Common myeloid progenitor, CD34-positive (primary cell): Measurements from ENCODE around the gene ARHGAP28.

Experiments used
- CTCF ChIA-PET: fragments of 350-600 bp; sonication (Branson Sonifier 250); formaldehyde crosslinking; loops from one replicate; lab custom pipeline; 2021; ENCODE audit warnings: antibody characterized with exemption; lab: Charles Lee
- POLR2A ChIA-PET: fragments of 350-600 bp; sonication (Branson Sonifier 250); formaldehyde crosslinking; loops from one replicate; lab custom pipeline; 2021; ENCODE audit warnings: antibody characterized with exemption; lab: Charles Lee
- DNase-seq, 3 donors: peaks; one replicate each; pipeline versions ENCODE4 v3.0.0 to v3.0.0-alpha.2; 2013
- H3K27ac ChIP-seq, 2 experiments: 1 replicate in 1 of 2; 2 replicates in 1 of 2; pipeline ENCODE4 v1.7.0; 2013; ENCODE audit warnings: inconsistent platforms in 2 of 2, low read length in 2 of 2, mild to moderate bottlenecking in 2 of 2, low read depth in 1 of 2, moderate library complexity in 1 of 2; ENCODE audit not compliant: severe bottlenecking in 2 of 2, insufficient read depth in 1 of 2, poor library complexity in 1 of 2
- H3K27me3 ChIP-seq, 5 experiments: replicated peaks in 2 of 5; 1 replicate in 3 of 5; 2 replicates in 2 of 5; pipeline versions ENCODE4 v1.6.1 to v1.7.0; 2013; ENCODE audit warnings: low read length in 4 of 5, mild to moderate bottlenecking in 2 of 5, moderate library complexity in 2 of 5, inconsistent platforms in 1 of 5; ENCODE audit not compliant: insufficient read depth in 5 of 5, control insufficient read depth in 4 of 5
- H3K36me3 ChIP-seq, 4 experiments: 1 replicate in 2 of 4; 2 replicates in 2 of 4; pipeline versions ENCODE4 v1.6.1 to v1.7.0; 2013; ENCODE audit warnings: low read length in 3 of 4, control low read depth in 1 of 4, mild to moderate bottlenecking in 1 of 4; ENCODE audit not compliant: control insufficient read depth in 4 of 4, insufficient read depth in 4 of 4
- H3K4me1 ChIP-seq, 4 experiments: 1 replicate in 3 of 4; 2 replicates in 1 of 4; pipeline versions ENCODE4 v1.6.1 to v1.7.1; 2013; ENCODE audit warnings: low read length in 3 of 4, mild to moderate bottlenecking in 3 of 4, control low read depth in 1 of 4, inconsistent platforms in 1 of 4, moderate library complexity in 1 of 4; ENCODE audit not compliant: control insufficient read depth in 4 of 4, insufficient read depth in 4 of 4; ENCODE audit errors: control extremely low read depth in 1 of 4
- H3K4me3 ChIP-seq, 7 experiments: 1 replicate in 4 of 7; 2 replicates in 3 of 7; pipeline versions ENCODE4 v1.5.1 to v1.7.0; 2013; ENCODE audit warnings: mild to moderate bottlenecking in 7 of 7, low read length in 6 of 7, moderate library complexity in 6 of 7, inconsistent platforms in 2 of 7, low read depth in 2 of 7, control low read depth in 1 of 7; ENCODE audit not compliant: insufficient read depth in 4 of 7, control insufficient read depth in 1 of 7; ENCODE audit errors: extremely low read depth in 1 of 7
- H3K9me3 ChIP-seq, 5 experiments: 1 replicate in 4 of 5; 2 replicates in 1 of 5; pipeline versions ENCODE4 v1.6.1 to v1.7.1; 2013; ENCODE audit warnings: low read length in 4 of 5, mild to moderate bottlenecking in 2 of 5, inconsistent platforms in 1 of 5, low read depth in 1 of 5, moderate library complexity in 1 of 5; ENCODE audit not compliant: control insufficient read depth in 4 of 5, insufficient read depth in 2 of 5; ENCODE audit errors: control extremely low read depth in 1 of 5
- WGBS: methylation state at CpG from one replicate; pipeline ENCODE4 v1.1.5; 2013; ENCODE audit not compliant: insufficient coverage; 5-methylcytosine and 5-hydroxymethylcytosine counted together

The ARHGAP28 gene

DNA sequence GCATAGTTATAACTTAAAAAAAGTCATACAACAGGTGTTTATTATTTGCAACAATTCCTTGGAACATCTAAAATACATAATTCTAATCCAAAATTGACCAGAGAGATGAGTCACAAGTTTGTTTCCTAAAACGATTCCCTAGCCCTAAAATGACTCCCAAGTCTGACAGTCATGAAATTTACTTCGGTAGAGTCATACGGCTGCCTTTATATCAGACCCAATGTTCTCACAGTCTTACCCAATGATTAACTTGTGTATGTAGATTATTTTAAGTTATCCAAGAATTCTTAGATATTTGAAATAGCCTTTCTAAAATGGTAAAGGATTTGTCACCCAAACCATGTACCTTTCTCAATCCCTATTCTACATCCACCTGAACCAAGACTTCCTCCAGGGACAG, 213.2 kb downstream of the ARHGAP28 start:
- WGBS = 100% methylated on average over 1 of the region's 3 CpGs
- no peak for DNase-seq
- H3K9me3 ChIP-seq = no peaks in the 10 kb centered on the region
- POLR2A ChIA-PET = no interaction called here
- no peak overlapping the region for H3K4me3 ChIP-seq
- peaks cover 0 to 16% (median 4%) of the 10 kb centered on the region in 5 experiments for H3K27me3 ChIP-seq
- peaks cover 0 to 5% (median 2%) of the 10 kb centered on the region in 4 experiments for H3K4me1 ChIP-seq
- no peak overlapping the region for H3K27ac ChIP-seq
- H3K36me3 ChIP-seq = no peaks in the 10 kb centered on the region
- CTCF ChIA-PET = no interaction called here

DNA sequence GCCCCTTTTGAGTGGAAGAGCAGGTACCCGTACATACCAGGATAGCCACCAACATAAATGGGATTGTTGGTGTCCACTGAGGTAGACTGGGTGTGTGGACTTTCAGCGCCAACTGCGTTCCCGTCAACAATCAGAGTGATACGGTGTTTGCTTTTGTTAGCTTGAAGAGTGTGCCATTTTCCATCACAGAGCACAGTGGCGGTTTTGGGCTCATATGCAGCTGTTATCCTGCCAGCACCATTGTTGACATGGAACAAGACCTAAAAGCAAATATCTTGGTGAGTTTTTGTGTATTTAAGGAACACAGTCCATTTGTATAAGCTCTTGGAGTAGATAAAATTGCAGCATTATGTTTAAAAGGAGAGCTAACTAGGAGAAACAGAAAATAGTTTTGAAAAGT, 213.6 kb downstream of the ARHGAP28 start:
- Histone ChIP-seq H3K27me3 (peaks cover 0 to 19% (median 4%) of the 10 kb centered on the region in 5 experiments), H3K36me3 (no peaks in the 10 kb centered on the region), H3K4me3 (no peak overlapping the region), H3K4me1 (peaks cover 0 to 2% (median 0%) of the 10 kb centered on the region in 4 experiments), H3K9me3 (no peaks in the 10 kb centered on the region), H3K27ac (no peak overlapping the region)
- 93% methylated on average over 5 of the region's 6 CpGs for WGBS
- ChIA-PET CTCF (interaction anchor here (1.8 kb wide), 1 partner anchor 11 kb away, joined by 4 read pairs; no protein-coding TSS in a partner anchor), POLR2A (no interaction called here)
- no peak for DNase-seq

DNA sequence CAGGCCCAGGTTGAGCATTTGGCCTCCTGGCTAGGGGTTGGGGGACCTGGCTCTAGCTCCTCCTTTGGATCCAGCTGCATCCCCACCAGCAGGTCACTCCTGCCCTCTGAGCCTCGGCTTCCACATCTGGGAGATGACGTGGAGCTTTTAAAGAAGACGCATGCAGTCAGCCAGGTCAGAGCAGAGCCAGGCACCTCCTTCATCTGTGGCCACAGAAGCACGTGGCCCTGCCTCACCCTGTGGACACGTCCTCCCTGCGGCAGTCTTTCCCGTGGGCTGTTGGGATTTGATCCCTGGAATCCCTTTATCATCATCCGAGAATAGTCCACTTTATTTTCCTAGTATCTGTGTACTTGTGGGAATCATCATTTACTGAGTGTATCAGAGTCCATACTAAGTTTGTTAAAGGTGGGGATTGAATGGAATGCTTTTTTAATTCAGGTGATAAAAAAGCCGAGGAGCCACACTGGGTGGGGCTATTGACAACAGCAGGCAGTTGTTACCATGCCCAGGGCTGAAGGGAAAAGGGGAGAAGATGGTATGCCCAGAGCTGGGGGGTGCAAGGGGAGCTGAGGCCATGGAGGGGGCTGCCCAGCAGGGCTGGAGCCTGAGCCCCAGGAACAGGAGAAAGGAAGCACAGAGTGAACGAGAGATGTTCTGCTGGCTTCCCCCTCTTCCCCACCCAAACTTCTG, 218.0 kb downstream of the ARHGAP28 start:
- 81% methylated on average over 7 of the region's 10 CpGs for WGBS

DNA sequence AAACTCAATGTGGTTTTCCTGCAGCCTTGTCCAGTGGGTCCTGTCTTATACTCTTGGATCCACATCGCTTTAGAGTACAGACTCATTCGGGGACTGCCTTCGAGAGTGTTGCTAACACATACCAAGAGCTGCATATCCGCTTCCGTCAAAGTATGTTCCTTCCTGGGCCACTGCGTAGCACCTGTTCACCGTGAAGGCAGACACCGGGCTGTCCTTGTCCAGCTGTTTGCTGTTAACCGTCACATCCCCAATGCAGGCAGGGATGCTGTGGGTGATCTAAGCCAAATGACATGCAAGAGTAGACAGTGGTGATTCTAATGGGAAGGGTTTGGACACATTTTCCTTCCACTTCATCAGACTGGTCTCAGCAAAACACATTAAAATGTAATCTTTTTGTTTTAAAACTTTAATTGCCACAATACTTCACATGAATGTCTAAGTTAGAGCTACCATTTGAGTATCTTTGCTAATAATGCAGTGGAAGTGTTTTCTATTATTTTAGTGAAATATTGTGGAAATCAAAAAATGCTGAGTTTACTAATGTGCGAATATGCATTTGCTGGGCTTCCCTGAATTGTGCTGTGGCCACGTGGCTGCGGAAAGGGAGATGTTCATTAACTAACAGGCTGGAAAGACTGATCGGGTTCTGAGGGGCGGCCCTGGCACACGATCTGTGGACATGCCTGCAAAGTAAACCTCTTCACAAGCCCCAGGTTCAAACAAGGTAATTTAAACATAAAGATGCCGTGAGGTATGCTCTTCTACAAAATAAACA, 219.0 kb downstream of the ARHGAP28 start:
- Histone ChIP-seq H3K4me1 (no peaks in the 10 kb centered on the region), H3K36me3 (no peaks in the 10 kb centered on the region), H3K9me3 (no peaks in the 10 kb centered on the region), H3K4me3 (no peak overlapping the region), H3K27me3 (peaks cover 0 to 13% (median 3%) of the 10 kb centered on the region in 5 experiments), H3K27ac (no peak overlapping the region)
- ChIA-PET POLR2A (no interaction called here), CTCF (no interaction called here)
- no peak for DNase-seq
- 97% methylated on average over 12 of the region's 16 CpGs for WGBS

More for the DNA sequence above, 218.0 kb downstream of the ARHGAP28 start:
- CTCF ChIA-PET = no interaction called here
- H3K9me3 ChIP-seq = no peaks in the 10 kb centered on the region
- H3K27ac ChIP-seq = no peak overlapping the region
- no peak overlapping the region for H3K4me3 ChIP-seq
- H3K27me3 ChIP-seq = peaks cover 0 to 13% (median 3%) of the 10 kb centered on the region in 5 experiments
- no peaks in the 10 kb centered on the region for H3K4me1 ChIP-seq
- H3K36me3 ChIP-seq = no peaks in the 10 kb centered on the region
- DNase-seq = no peak
- POLR2A ChIA-PET = no interaction called here

DNA sequence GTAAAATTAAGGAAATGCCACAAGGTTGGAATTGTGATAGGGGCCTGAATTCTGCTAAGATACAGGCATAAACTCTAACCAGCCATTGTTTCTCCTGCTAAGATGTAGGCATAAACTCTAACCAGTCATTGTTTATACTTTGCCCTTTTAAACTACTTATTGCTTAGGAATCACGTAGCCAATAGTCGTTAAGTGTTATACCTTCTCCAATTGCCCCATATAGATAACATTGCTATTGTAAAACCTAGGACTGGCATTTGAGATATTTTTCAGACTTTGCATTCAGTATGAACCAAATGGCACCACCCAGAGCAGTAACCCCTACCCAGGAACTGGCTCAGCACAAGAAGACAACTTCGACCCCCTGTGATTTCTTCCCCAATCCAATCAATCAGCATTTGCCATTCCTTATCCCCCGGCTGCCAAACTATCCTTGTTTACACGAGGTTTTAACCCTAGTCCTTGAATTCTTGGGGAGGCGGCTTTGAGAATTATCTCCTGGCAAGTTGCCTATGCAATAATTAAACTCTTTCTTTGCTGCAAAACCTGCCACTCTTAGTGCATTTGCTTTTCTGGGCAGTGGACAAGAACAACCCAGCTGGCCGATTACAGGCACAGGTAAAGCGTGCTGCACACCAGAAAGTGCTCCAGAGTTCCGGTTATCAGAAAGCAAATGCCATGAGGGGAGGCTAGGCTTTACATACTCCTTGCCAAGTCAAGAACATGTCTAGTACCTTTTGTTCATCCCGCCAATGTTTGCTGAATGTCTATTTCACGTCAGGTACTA, 220.5 kb downstream of the ARHGAP28 start:
- CTCF ChIA-PET = no interaction called here
- Histone ChIP-seq H3K27me3 (peaks cover 0 to 22% (median 3%) of the 10 kb centered on the region in 5 experiments), H3K27ac (no peak overlapping the region), H3K9me3 (no peaks in the 10 kb centered on the region), H3K4me3 (no peak overlapping the region), H3K4me1 (no peaks in the 10 kb centered on the region), H3K36me3 (no peaks in the 10 kb centered on the region)
- WGBS = 94% methylated on average over 11 of the region's 11 CpGs
- no peak for DNase-seq
- POLR2A ChIA-PET = no interaction called here

DNA sequence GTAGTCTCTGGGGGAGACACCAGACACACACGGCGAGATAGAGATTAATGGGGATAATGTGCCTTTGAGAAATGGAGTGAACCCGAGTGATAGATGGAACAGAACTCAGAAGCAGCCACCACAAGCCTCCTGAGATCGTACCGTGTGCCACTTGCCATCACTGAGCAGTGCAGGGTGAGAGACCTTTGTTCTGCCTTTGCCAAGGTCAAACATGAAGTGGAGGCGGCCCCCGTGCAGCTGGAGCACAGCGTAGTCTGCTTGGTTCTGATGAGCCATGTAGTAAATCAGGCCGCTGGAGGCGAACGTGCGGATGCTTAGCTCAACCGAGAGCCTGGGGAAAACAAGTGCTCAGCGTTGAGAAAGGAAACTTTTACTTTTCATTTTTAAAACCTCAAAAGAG, 221.1 kb downstream of the ARHGAP28 start:
- Histone ChIP-seq H3K27ac (no peak overlapping the region), H3K4me1 (no peaks in the 10 kb centered on the region), H3K36me3 (no peaks in the 10 kb centered on the region), H3K9me3 (no peaks in the 10 kb centered on the region), H3K27me3 (peaks cover 0 to 16% (median 3%) of the 10 kb centered on the region in 5 experiments), H3K4me3 (no peak overlapping the region)
- ChIA-PET CTCF (interaction anchor here (1.0 kb wide), 1 partner anchor 13 kb away, joined by 3 read pairs; no protein-coding TSS in a partner anchor), POLR2A (interaction anchor here (0.6 kb wide), 1 partner anchor 22 kb away, joined by 3 read pairs; no protein-coding TSS in a partner anchor)
- DNase-seq = no peak
- WGBS = 92% methylated on average over 12 of the region's 14 CpGs
